HG03460 (cell line): ENCODE measurements around the gene SGTA.

Experiments used
- ATAC-seq: cut with Tn5 transposase; IDR thresholded peaks from one replicate; pipeline ENCODE4 v1.9.1; 2021; ENCODE audit not compliant: unreplicated experiment

The SGTA gene

GRCh38 chr19:2728783-2729387, 54.2 kb downstream of the SGTA start:
- no peak for ATAC-seq

GRCh38 chr19:2727640-2727944, 55.5 kb downstream of the SGTA start:
- ATAC-seq, result no peak

GRCh38 chr19:2726904-2727639, 56.0 kb downstream of the SGTA start:
- no peak for ATAC-seq

- ATAC-seq, result no peak
These were observed 56.8 kb downstream of the SGTA start for GRCh38 chr19:2726160-2726855.

- no peak for ATAC-seq
These were observed 58.9 kb downstream of the SGTA start for GRCh38 chr19:2724148-2724557.

- ATAC-seq, result no peak
These were observed 59.3 kb downstream of the SGTA start for GRCh38 chr19:2723747-2724146.

GRCh38 chr19:2723345-2723715, 59.7 kb downstream of the SGTA start:
- no peak for ATAC-seq

- no peak for ATAC-seq
These were observed 60.3 kb downstream of the SGTA start for GRCh38 chr19:2722541-2723344.

GRCh38 chr19:2721570-2722540, 61.2 kb downstream of the SGTA start:
- ATAC-seq, result no peak

GRCh38 chr19:2720777-2721569, 62.1 kb downstream of the SGTA start, which contains the start of gene DIRAS1:
Gene DIRAS1, minus strand, starts transcription at chr19:2721372. Its CDS starts 3,566 bp downstream, at chr19:2717806.
- no peak for ATAC-seq

- no peak for ATAC-seq
These were observed 62.9 kb downstream of the SGTA start for GRCh38 chr19:2719920-2720776.

GRCh38 chr19:2719232-2719735, 63.8 kb downstream of the SGTA start:
- no peak for ATAC-seq

- ATAC-seq, result no peak
These were observed 65.2 kb downstream of the SGTA start for GRCh38 chr19:2717638-2718541.

- ATAC-seq, result no peak
These were observed 66.1 kb downstream of the SGTA start for GRCh38 chr19:2716722-2717637.

GRCh38 chr19:2716275-2716650, 66.8 kb downstream of the SGTA start:
- ATAC-seq, result no peak
